HK-2 (cell line): ENCODE measurements around the gene SPACA5.
"Not testable (repeated sequence)": the region's sequence is repeated elsewhere in the genome, so short reads cannot be mapped to it uniquely, and the experiment has no call there.

ENCODE experiments used
- DNase-seq: peaks from one replicate; pipeline ENCODE4 v3.0.0-alpha.2; 2018; ENCODE audit not compliant: unreplicated experiment

Gene SPACA5

GRCh38 chrX:48006688-48007087 lies at the start of gene SPACA5:
SPACA5 (plus strand) TSS chrX:48006988; CDS start chrX:48007803, 815 bp downstream.
- not testable (repeated sequence) for DNase-seq

DNA sequence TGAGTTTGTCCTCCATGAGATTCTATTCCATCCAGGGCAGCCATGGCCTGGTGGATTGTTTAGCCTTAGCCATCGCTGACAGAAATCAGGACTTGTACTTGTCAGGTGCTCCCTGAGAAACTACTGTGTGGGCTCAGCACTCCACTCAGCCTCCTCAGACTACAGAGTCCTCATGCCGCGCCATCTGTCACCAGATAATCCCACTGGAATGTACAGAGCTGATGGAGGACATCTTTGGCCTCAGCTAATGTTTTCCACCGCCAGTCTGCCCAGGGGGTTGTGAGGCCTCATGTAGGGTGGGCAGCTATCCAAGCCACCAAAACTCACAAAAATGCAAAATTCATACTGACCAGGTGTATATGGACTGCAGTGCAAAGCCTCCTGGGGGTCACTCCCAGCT lies 48.6 kb upstream of the SPACA5 start:
- DNase-seq: not testable (repeated sequence)

GRCh38 chrX:47958761-47959342 lies 47.9 kb upstream of the SPACA5 start:
- no peak for DNase-seq

GRCh38 chrX:47960406-47960805 lies 46.4 kb upstream of the SPACA5 start:
- DNase-seq: no peak

GRCh38 chrX:47961830-47962229 lies 45.0 kb upstream of the SPACA5 start:
- not testable (repeated sequence) for DNase-seq

DNA sequence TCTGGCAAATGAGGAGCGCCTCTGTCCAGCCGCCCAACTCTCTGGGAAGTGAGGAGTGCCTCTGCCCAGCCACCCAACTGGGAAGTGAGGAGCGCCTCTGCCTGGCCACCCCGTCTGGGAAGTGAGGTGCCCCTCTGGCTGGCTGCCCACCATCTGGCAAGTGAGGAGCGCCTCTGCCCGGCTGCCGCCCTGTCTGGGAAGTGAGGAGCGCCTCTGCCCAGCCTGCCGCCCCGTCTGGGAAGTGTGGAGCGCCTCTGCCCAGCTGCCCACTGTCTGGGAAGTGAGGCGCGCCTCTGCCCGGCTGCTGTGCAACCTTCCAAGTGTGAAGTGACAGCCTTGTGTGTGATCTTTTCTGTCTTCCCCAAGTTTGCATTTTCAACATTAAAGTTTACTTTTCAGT lies 41.3 kb upstream of the SPACA5 start:
- not testable (repeated sequence) for DNase-seq

GRCh38 chrX:47973235-47973634 lies 33.6 kb upstream of the SPACA5 start:
- DNase-seq: no peak

DNA sequence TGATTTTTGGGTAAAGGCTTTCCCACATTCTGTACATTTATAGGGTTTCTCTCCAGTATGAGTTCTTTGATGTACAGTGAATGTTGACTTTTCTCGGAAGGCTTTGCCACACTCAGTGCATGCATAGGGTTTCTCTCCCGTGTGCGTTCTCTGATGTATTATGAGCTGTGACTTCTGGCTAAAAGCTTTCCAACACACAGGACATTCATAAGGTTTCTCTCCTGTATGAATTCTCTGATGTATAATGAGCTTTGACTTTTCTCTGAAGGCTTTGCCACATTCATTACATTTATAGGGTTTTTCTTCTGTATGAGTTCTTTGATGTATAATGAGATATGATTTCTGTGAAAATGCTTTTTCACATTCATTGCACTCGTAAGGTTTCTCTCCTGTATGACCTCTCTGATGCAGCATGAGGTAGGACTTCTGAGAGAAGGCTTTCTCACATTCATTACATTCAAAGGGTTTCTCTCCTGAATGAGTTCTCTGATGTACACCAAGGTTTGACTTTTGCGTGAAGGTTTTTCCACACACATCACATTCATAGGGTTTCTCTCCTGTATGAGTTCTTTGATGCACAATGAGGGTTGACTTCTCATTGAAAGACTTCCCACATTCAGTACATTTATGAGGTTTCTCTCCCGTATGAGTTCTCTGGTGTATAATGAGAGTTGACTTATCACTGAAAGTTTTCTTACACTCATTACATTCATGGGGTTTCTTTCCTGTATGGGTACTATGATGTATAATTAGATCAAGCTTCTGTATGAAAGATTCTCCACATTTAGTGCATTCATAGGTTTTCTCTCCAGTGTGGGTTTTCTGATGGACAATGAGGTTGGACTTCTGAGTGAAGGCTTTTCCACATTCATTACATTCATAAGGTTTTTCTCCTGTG lies 30.3 kb upstream of the SPACA5 start:
- DNase-seq: no peak

- no peak for DNase-seq
Observed at GRCh38 chrX:47991263-47992094, 15.3 kb upstream of the SPACA5 start.

DNA sequence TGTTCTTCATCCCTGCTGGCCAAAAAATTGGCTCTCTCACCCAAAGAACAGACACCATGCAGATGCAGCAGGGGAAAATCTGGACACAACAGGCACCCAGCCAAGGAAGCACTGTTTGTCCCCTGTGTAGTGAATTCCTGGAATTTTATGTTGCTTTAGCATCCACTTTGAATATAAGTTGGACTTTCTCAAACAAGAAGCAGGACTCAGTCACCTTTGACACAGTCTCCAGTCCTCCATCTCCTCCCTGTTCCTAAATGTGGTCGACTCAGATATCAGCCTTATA lies 14.8 kb upstream of the SPACA5 start:
- DNase-seq: no peak

- no peak for DNase-seq
Observed at GRCh38 chrX:47992669-47993068, 14.1 kb upstream of the SPACA5 start.

GRCh38 chrX:48001260-48001659 lies 5.5 kb upstream of the SPACA5 start:
- DNase-seq: no peak

GRCh38 chrX:48002319-48002718 lies 4.5 kb upstream of the SPACA5 start:
- DNase-seq: no peak

DNA sequence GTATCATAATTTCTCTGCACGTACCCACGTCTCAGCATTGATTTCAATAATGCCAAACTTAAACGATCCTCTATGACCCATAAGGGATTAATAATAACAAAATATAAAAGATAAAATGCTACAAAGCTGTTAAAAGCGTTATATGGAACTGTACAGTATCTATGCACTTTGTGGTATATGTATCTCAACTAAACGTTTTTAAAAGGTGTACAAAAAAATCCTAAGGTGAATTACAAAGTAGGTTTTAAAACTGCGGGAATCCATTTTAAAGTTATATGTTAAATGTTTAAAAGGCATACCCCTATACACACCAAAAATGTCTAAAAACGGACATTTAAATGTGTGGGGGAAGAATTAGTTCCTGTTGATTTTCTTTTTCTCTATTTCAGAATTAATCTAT lies 3.9 kb upstream of the SPACA5 start:
- DNase-seq: no peak

DNA sequence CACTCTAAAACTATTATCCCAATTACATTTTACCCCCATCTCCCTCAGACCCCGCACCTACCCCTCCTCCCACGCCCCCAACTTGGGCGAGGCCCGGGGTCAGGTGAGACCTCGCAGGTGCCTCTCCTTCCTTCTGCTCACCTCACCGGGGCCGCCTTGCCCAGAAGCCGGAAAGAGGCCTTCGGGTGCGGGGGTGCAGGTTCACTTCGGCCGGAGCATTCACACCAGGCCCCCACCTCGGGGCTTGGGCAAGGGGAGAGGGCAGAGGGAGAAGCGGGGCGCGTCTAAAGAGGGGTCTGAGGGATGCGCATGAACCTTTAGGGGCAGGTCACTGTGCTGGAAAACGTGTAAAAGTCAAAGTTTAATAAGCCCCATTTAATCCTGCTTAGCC lies 3.4 kb upstream of the SPACA5 start:
- DNase-seq: no peak

DNA sequence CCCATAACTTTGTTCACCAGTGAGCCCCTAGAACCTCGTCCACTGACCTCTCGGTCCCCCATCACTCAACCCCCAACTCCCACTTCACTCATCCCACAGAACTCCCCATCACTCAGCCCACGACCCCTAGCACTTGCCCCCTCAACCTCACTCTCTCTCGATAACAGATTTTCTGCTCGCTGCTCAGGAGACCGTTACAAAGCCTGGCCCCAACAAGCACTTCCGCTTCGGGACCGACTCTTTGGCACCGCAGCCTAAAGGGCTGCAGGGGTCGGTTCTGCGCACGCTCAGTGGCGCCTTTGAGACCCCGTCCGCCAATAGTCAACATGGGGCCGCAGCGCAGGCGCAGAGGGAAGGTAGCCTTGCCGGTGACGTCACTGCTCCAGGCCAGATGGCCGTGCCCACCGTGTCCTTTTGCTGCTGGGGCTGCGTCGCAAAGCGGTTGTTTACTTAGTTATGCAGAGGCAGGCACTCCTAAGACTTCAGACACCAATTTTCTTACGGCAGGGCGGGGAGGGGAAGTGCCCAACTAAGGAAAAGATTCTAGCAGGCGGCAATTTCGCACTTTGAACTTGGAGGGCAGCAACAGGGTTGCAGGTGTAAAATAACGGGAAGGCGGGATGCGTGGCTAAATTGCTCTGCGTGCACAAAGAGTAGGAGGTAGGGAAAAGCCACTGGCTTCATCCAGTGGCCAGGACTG lies 2.9 kb upstream of the SPACA5 start, which contains the start of gene ZNF182:
Gene ZNF182, minus strand, starts transcription at position 232 of the 700 bp plus-strand sequence. CDS start 1,380 bp downstream, outside the sequence.
- DNase-seq: no peak

DNA sequence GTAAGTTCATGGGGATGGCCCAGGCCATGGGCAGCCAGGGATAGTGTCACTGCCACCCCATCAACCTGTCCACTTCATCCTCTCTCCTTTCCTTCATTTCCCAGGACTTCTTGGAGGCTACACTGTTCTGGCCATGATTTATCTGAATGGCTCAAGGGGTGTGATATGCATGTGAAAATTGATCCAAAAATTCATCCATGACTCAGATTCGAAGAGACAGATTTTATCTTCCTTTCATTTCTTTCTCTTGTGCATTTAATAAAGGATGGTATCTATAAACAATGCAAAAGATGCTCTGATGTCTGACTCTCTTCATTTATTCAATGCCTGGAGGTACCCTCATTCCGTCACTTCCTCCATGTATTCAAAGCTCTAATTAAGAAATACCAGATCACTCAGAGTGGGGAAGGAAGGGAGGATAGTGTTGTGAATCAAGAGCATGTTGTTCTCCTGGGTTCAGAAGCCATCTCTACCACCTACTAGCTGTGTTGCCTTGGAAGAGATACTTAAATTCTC lies 2.7 kb downstream of the SPACA5 start:
- not testable (repeated sequence) for DNase-seq

DNA sequence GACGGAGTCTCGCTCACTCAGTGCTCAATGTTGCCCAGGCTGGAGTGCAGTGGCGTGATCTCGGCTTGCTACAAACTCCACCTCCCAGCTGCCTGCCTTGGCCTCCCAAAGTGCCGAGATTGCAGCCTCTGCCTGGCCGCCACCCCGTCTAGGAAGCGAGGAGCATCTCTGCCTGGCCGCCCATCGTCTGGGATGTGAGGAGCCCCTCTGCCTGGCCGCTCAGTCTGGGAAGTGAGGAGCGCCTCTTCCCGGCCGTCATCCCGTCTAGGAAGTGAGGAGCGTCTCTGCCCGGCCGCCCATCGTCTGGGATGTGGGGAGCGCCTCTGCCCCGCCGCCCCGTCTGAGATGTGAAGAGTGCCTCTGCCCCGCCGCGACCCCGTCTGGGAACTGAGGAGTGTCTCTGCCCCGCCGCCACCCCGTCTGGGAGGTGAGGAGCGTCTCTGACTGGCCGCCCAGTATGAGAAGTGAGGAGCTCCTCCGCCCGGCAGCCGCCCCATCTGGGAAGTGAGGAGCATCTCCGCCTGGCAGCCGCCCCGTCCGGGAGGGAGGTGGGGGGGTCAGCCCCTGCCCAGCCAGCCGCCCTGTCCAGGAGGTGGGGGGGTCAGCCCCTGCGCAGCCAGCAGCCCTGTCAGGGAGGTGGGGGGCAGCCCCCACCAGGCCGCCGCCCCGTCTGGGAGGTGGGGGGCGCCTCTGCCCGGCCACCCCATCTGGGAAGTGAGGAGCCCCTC lies 10.0 kb downstream of the SPACA5 start:
- not testable (repeated sequence) for DNase-seq

- not testable (repeated sequence) for DNase-seq
Observed at GRCh38 chrX:48019892-48020291, 13.1 kb downstream of the SPACA5 start.

GRCh38 chrX:48020472-48020871 lies 13.7 kb downstream of the SPACA5 start:
- not testable (repeated sequence) for DNase-seq
